Heart left ventricle (tissue), 16 donors: ENCODE data around the gene PACRG. TPM values are rescaled to one million over a fixed set of nuclear protein-coding genes. Genes with fewer than 3 reads are reported as not detected.

Experiments
- ATAC-seq, 4 donors: fragments of 200-7000 bp; cut with Tn5 transposase; one replicate each; pipeline ENCODE4 v1.9.1; 2020 to 2022; ENCODE audit warnings: moderate library complexity in 4 of 4, mild to moderate bottlenecking in 3 of 4, moderate number of reproducible peaks in 1 of 4
- DNase-seq, 5 donors: peaks; one replicate each; pipeline ENCODE4 v3.0.0-alpha.2; 2020
- H3K27ac ChIP-seq, 12 donors: fragments of 200-600 bp; sonication (generic) in 4 of 12; one replicate each; pipeline versions ENCODE4 v1.5.0 to v1.8.0; 2016 to 2022; ENCODE audit warnings: mild to moderate bottlenecking in 2 of 12
- H3K27me3 ChIP-seq, 9 donors: fragments of 200-600 bp; sonication (generic) in 2 of 9; one replicate each; pipeline versions ENCODE4 v1.5.1 to v1.8.0; 2016 to 2022; ENCODE audit warnings: mild to moderate bottlenecking in 3 of 9
- H3K36me3 ChIP-seq, 9 donors: fragments of 200-600 bp; sonication (generic) in 2 of 9; one replicate each; pipeline versions ENCODE4 v1.5.0 to v1.8.0; 2018 to 2022; ENCODE audit warnings: mild to moderate bottlenecking in 2 of 9
- H3K4me1 ChIP-seq, 12 donors: fragments of 200-600 bp; sonication (generic) in 4 of 12; one replicate each; pipeline versions ENCODE4 v1.5.0 to v1.8.0; 2016 to 2022; ENCODE audit warnings: mild to moderate bottlenecking in 3 of 12
- H3K4me3 ChIP-seq, 12 donors: fragments of 200-600 bp; sonication (generic) in 4 of 12; one replicate each; pipeline versions ENCODE4 v1.5.0 to v1.8.0; 2017 to 2022; ENCODE audit warnings: mild to moderate bottlenecking in 9 of 12, moderate library complexity in 4 of 12
- H3K9me3 ChIP-seq, 12 donors: fragments of 200-600 bp; sonication (generic) in 4 of 12; one replicate each; pipeline versions ENCODE4 v1.5.0 to v1.8.0; 2016 to 2022; ENCODE audit warnings: mild to moderate bottlenecking in 1 of 12
- CTCF ChIP-seq, 12 donors: fragments of 200-600 bp; sonication (generic) in 4 of 12; IDR thresholded peaks; one replicate each; pipeline versions ENCODE4 v1.5.0 to v1.8.0; 2018 to 2022; ENCODE audit warnings: antibody characterized with exemption in 12 of 12, mild to moderate bottlenecking in 5 of 12
- POLR2A ChIP-seq, 2 donors: fragments of 450-650 bp; IDR thresholded peaks; one replicate each; pipeline ENCODE4 v1.6.1; 2017; ENCODE audit warnings: antibody characterized with exemption in 2 of 2, mild to moderate bottlenecking in 2 of 2, moderate library complexity in 2 of 2
- WGBS, 4 donors: extraction: QIAGEN DNeasy Blood & Tissue Kit in 2 of 4; methylation state at CpG; one replicate each; pipeline versions ENCODE4 v1.1.5 to v1.1.7; 2013 to 2018; 5-methylcytosine and 5-hydroxymethylcytosine counted together
- intact Hi-C, 10 donors: fragments of 100-400 bp; cut with DNase I; formaldehyde crosslinking; loops; one replicate each; pipeline versions ENCODE4 v1.11.1 to v1.14.2; 2022
- polyA plus RNA-seq, 2 donors: library from polyadenylated mRNA; stranded (reverse); fragments of 200-250 nt; gene quantifications; one replicate each; pipeline ENCODE4 v1.2.3, GENCODE V29; 2013
- total RNA-seq, 9 donors: library from RNA; depleted of rRNA in 2 of 9; stranded (reverse); fragments of >200 nt in 2 of 9; fragmentation: NEBNext Ultra II Directional in 3 of 9; extraction: Animal tissue kit (Norgen Biotek cat#: 25700) in 3 of 9; gene quantifications; one replicate each; pipeline versions ENCODE4 v1.1.0 to v1.2.4, GENCODE V29; 2016 to 2023
- donor health status: ischemic (EF 13 %, LVEDD 7.1; RV severe dilation, severe dysfunction).
- donor health status: healthy with polysubstance abuse.
- donor health status: DM: no; HTN: yes; CAD: no.
- donor health status: DM: no; HTN: no; CAD: no.
- donor health status: ischemic (EF 25% LVEDD 6.9; RV normal size, moderate dysfunction).
- donor health status: ischemic (EF 25% LVEDD 5.7; RV mildly dilated, moderate dysfunction).
- donor health status: healthy.
- donor health status: DM: yes; HTN: yes; CAD: no.
- donor health status: ischemic (EF 35%, LVEDD 5.7; RV mildly dilated, moderate dysfunction).
- donor health status: nonischemic (EF 11% LVEDD 7.7; RV severe dilation, severe dysfunction).
- donor health status: DM: yes; HTN: yes; CAD: no.
- donor health status: PGD.
- donor health status: ischemic (EF 29% LVEDD 5.4; RV normal size, mild dysfunction).
- donor health status: nonischemic (EF 23%, LVEDD 6.1; RV moderate dilation, normal function).

The PACRG gene
- total and polyA plus RNA-seq, 11 donors = 2.0 to 83.3 (median 11.8) TPM

- H3K27ac ChIP-seq = peak overlapping the region in 1 of 12 donors; percentile 1
- 95 to 100% (median 97%) methylated on average over 2 of the region's 2 CpGs for WGBS, 4 donors
- intact Hi-C loops = no loop called here
- H3K4me1 ChIP-seq = peaks cover 0 to 22% (median 11%) of the 10 kb centered on the region in 12 donors
- TF ChIP-seq CTCF (IDR thresholded peaks at IDR 0.05) = no peak
- no peaks in the 10 kb centered on the region for H3K27me3 ChIP-seq
- DNase-seq (no peak), ATAC-seq (no peak)
- no peaks in the 10 kb centered on the region for H3K36me3 ChIP-seq
- H3K9me3 ChIP-seq = no peaks in the 10 kb centered on the region
- H3K4me3 ChIP-seq = no peak overlapping the region
Observed at GRCh38 chr6:162710936-162711335, 16.8 kb upstream of the PACRG start.

GRCh38 chr6:162711376-162711775, 16.4 kb upstream of the PACRG start:
- DNase-seq (no peak), ATAC-seq (peak in 1 of 4 donors; percentile 33)
- intact Hi-C loops = no loop called here
- Histone ChIP-seq H3K27ac (no peak overlapping the region), H3K4me1 (peaks cover 0 to 20% (median 8%) of the 10 kb centered on the region in 12 donors), H3K36me3 (no peaks in the 10 kb centered on the region), H3K27me3 (no peaks in the 10 kb centered on the region), H3K4me3 (no peak overlapping the region), H3K9me3 (no peaks in the 10 kb centered on the region)
- WGBS, 4 donors = 84 to 92% (median 90%) methylated on average over 4 of the region's 4 CpGs
- TF ChIP-seq CTCF (IDR thresholded peaks at IDR 0.05) = no peak
- TF ChIP-seq POLR2A (IDR thresholded peaks at IDR 0.05) = no peak

GRCh38 chr6:162712694-162713093, 15.1 kb upstream of the PACRG start:
- TF ChIP-seq CTCF (IDR thresholded peaks at IDR 0.05) = no peak
- TF ChIP-seq POLR2A (IDR thresholded peaks at IDR 0.05) = no peak
- ATAC-seq (no peak), DNase-seq (no peak)
- no peaks in the 10 kb centered on the region for H3K27me3 ChIP-seq
- intact Hi-C loops = no loop called here
- no peaks in the 10 kb centered on the region for H3K36me3 ChIP-seq
- WGBS, 4 donors = 92 to 98% (median 94%) methylated on average over 2 of the region's 2 CpGs
- peaks cover 0 to 3% (median 0%) of the 10 kb centered on the region in 12 donors for H3K9me3 ChIP-seq
- H3K27ac ChIP-seq = no peak overlapping the region
- no peak overlapping the region for H3K4me3 ChIP-seq
- H3K4me1 ChIP-seq = peaks cover 0 to 11% (median 0%) of the 10 kb centered on the region in 12 donors

GRCh38 chr6:162713974-162714780, 13.6 kb upstream of the PACRG start:
- TF ChIP-seq CTCF (IDR thresholded peaks at IDR 0.05) (no peak), POLR2A (IDR thresholded peaks at IDR 0.05) (no peak)
- DNase-seq (peak in 1 of 5 donors; percentile 34), ATAC-seq (peak in 1 of 4 donors; percentile 51)
- 78 to 85% (median 81%) methylated on average over 13 of the region's 13 CpGs for WGBS, 4 donors
- H3K36me3 ChIP-seq = no peaks in the 10 kb centered on the region
- peaks cover 0 to 11% (median 0%) of the 10 kb centered on the region in 12 donors for H3K4me1 ChIP-seq
- H3K4me3 ChIP-seq = no peak overlapping the region
- intact Hi-C loops = no loop called here
- H3K27ac ChIP-seq = peak overlapping the region in 1 of 12 donors; percentile 21
- H3K9me3 ChIP-seq = peaks cover 0 to 3% (median 0%) of the 10 kb centered on the region in 12 donors
- H3K27me3 ChIP-seq = no peaks in the 10 kb centered on the region
